BJ (cell line): ENCODE data around the gene SWT1. TPM values are rescaled to one million over a fixed set of nuclear protein-coding genes. Genes with fewer than 3 reads are reported as not detected.

Experiments
- CTCF ChIA-PET: fragments of 350-600 bp; formaldehyde crosslinking; extraction: SDS; loops from one replicate; lab custom pipeline; 2021; ENCODE audit warnings: antibody characterized with exemption, inconsistent platforms; lab: Yijun Ruan, JAX
- POLR2A ChIA-PET: fragments of 300-600 bp; sonication (Branson Sonifier 250); formaldehyde crosslinking; extraction: SDS; loops from one replicate; lab custom pipeline; 2021; ENCODE audit warnings: antibody characterized with exemption; lab: Charles Lee
- DNase-seq: peaks from one replicate; pipeline ENCODE4 v3.0.0-alpha.2; 2011; ENCODE audit warnings: low read depth
- H3K27me3 ChIP-seq: 2 replicates; pipeline ENCODE4 v1.6.0; 2011; ENCODE audit warnings: low read length; ENCODE audit not compliant: control insufficient read depth, insufficient read depth
- H3K36me3 ChIP-seq: 2 replicates; pipeline ENCODE4 v1.5.1; 2011; ENCODE audit warnings: low read length; ENCODE audit not compliant: control insufficient read depth, insufficient read depth
- H3K4me3 ChIP-seq: 2 replicates; pipeline ENCODE4 v1.5.1; 2011; ENCODE audit warnings: low read depth, mild to moderate bottlenecking, control low read depth, low read length
- CTCF ChIP-seq: IDR thresholded peaks from 2 replicates; pipeline ENCODE4 v1.5.1; 2011; ENCODE audit warnings: low read depth, mild to moderate bottlenecking, control low read depth, inconsistent platforms, low read length, moderate library complexity; ENCODE audit not compliant: insufficient read depth
- polyA plus RNA-seq: library from polyadenylated mRNA; depleted of rRNA; stranded (reverse); fragments of >200 nt; gene quantifications from 2 replicates; pipeline ENCODE4 v1.2.3, GENCODE V29; 2011

SWT1 gene
- polyA plus RNA-seq, 1 experiment: 0.78 TPM

DNA sequence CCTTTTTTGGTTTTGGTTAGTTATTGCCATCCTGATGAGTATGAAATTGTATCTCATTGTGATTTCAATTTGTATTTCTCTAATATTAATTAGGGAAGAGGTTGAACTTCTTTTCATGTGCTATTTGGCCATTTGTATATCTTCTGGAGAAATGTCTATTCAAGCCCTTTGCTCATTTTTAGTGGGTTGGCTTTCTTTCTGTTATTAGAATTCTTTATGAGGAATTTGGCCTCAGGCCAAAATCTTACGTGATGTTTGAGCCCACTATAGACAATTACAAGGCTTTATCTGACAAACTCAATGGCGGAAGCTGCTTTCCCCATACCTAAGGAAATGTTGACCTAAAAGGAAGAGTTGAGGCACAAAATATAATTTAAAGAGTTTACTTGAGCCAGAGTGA is 127.1 kb downstream of the SWT1 start:
- POLR2A ChIA-PET: no interaction called here

DNA sequence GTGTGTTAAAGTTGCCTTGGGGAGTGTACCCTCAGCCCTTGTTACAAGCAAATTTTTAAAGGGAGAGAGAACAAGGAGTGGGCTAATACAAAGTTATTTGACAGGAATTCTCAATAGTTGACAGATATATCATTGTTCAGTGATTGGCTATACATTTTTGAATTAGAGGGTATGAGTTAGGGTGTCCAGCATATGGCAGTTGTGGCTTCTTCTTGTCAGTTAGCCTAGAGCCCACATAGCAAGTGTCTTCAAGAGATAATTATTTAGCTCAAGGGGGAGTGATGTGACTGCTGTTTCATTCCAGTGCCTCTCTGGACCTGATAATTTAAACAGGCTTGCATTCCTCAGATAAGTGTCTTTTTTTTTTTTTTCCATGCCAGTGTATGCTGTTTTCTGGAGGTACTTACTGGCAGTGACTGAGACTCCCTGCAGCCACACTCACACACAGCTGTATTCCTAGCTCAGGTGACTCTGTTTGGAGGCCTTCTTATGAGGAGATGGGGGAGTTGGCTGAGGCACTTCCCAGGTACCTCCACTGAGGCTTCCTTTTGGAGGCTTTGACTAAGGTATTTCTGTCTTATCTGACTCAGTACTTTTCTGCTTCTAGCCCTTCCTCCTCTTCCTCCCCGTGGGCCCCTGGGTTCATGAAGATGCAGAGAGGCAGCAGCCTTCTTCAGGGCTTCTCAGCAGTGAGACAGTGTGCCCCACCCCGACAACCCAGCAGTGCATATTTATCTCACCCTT is 127.7 kb downstream of the SWT1 start:
- DNase-seq: no peak
- no peaks in the 10 kb centered on the region for H3K27me3 ChIP-seq
- no peak overlapping the region for H3K4me3 ChIP-seq
- POLR2A ChIA-PET: no interaction called here
- H3K36me3 ChIP-seq: no peaks in the 10 kb centered on the region
- CTCF ChIA-PET: interaction anchor here (0.6 kb wide), 1 partner anchor 36 kb away, joined by 3 read pairs; no protein-coding TSS in a partner anchor
- no peak for TF ChIP-seq CTCF

More for the DNA sequence above, 127.1 kb downstream of the SWT1 start:
- no peaks in the 10 kb centered on the region for H3K36me3 ChIP-seq
- DNase-seq: no peak
- no peaks in the 10 kb centered on the region for H3K27me3 ChIP-seq
- no peak for TF ChIP-seq CTCF
- CTCF ChIA-PET: interaction anchor here (0.6 kb wide), 1 partner anchor 35 kb away, joined by 3 read pairs; no protein-coding TSS in a partner anchor
- no peak overlapping the region for H3K4me3 ChIP-seq

GRCh38 chr1:185287451-185287850 is 130.5 kb downstream of the SWT1 start:
- ChIA-PET CTCF (interaction anchor here (1.1 kb wide), 1 partner anchor 11 kb away, joined by 3 read pairs; no protein-coding TSS in a partner anchor), POLR2A (no interaction called here)
- no peaks in the 10 kb centered on the region for H3K27me3 ChIP-seq
- H3K4me3 ChIP-seq: no peak overlapping the region
- DNase-seq: no peak
- no peak for TF ChIP-seq CTCF
- no peaks in the 10 kb centered on the region for H3K36me3 ChIP-seq

GRCh38 chr1:185288435-185288834 is 131.5 kb downstream of the SWT1 start:
- DNase-seq: no peak
- ChIA-PET POLR2A (no interaction called here), CTCF (interaction anchor here (0.6 kb wide), 1 partner anchor 43 kb away, joined by 3 read pairs; no protein-coding TSS in a partner anchor)
- TF ChIP-seq CTCF: no peak
- H3K4me3 ChIP-seq: no peak overlapping the region
- no peaks in the 10 kb centered on the region for H3K27me3 ChIP-seq
- H3K36me3 ChIP-seq: 0 out of 2 replicates have a peak, but pooled peaks cover 1% of the 10 kb centered on the region

GRCh38 chr1:185289880-185290279 is 132.9 kb downstream of the SWT1 start:
- Histone ChIP-seq H3K27me3 (no peaks in the 10 kb centered on the region), H3K4me3 (no peak overlapping the region), H3K36me3 (0 out of 2 replicates have a peak, but pooled peaks cover 1% of the 10 kb centered on the region)
- ChIA-PET CTCF (interaction anchor here (1.0 kb wide), 1 partner anchor 16 kb away, joined by 3 read pairs; no protein-coding TSS in a partner anchor), POLR2A (no interaction called here)
- TF ChIP-seq CTCF: no peak
- no peak for DNase-seq
